OCI-LY1 (cell line): ENCODE measurements around the gene CACNA2D3.
A peak's percentile ranks its signal among the peaks of the same experiment; 100 is the strongest.

Experiments used
- H2AFZ ChIP-seq: fragments of 200-600 bp; sonication (generic), shearing (Covaris generic); 2 replicates; pipeline ENCODE4 v1.6.0; 2014; ENCODE audit warnings: antibody characterized with exemption, mild to moderate bottlenecking, low read length
- H3F3A ChIP-seq: fragments of 200-600 bp; sonication (generic), shearing (Covaris generic); 2 replicates; pipeline ENCODE4 v1.6.0; 2014; ENCODE audit warnings: mild to moderate bottlenecking, antibody characterized with exemption, low read length, moderate library complexity; ENCODE audit not compliant: insufficient read depth
- H3K27ac ChIP-seq: fragments of 200-600 bp; sonication (generic); 2 replicates; pipeline ENCODE4 v1.5.1; 2014; ENCODE audit warnings: low read length, mixed run types, mild to moderate bottlenecking, low read depth; ENCODE audit not compliant: poor library complexity, severe bottlenecking
- H3K27me3 ChIP-seq: fragments of 200-600 bp; sonication (generic); 2 replicates; pipeline ENCODE4 v1.6.0; 2014; ENCODE audit warnings: antibody characterized with exemption, mild to moderate bottlenecking, low read length, moderate library complexity; ENCODE audit not compliant: insufficient read depth
- H3K36me3 ChIP-seq: fragments of 200-600 bp; sonication (generic); 2 replicates; pipeline ENCODE4 v1.6.1; 2014; ENCODE audit warnings: mild to moderate bottlenecking, antibody characterized with exemption, low read length, moderate library complexity, mixed read lengths; ENCODE audit not compliant: insufficient read depth
- H3K4me1 ChIP-seq: fragments of 200-600 bp; sonication (generic); 2 replicates; pipeline ENCODE4 v1.5.1; 2014; ENCODE audit warnings: mild to moderate bottlenecking, low read length, moderate library complexity; ENCODE audit not compliant: insufficient read depth, severe bottlenecking
- H3K4me2 ChIP-seq: fragments of 200-600 bp; sonication (generic), shearing (Covaris generic); 2 replicates; pipeline ENCODE4 v1.6.1; 2014; ENCODE audit warnings: low read length
- H3K4me3 ChIP-seq: fragments of 200-600 bp; sonication (generic); 2 replicates; pipeline ENCODE4 v1.5.1; 2014; ENCODE audit warnings: low read length, low read depth, mild to moderate bottlenecking, mixed read lengths; ENCODE audit not compliant: poor library complexity, severe bottlenecking
- H3K79me2 ChIP-seq: fragments of 200-600 bp; shearing (Covaris generic); 2 replicates; pipeline ENCODE4 v1.6.1; 2016; ENCODE audit warnings: mixed run types, low read length, mixed read lengths; ENCODE audit not compliant: insufficient read depth
- H3K9ac ChIP-seq: fragments of 200-600 bp; sonication (generic), shearing (Covaris generic); 2 replicates; pipeline ENCODE4 v1.6.1; 2014; ENCODE audit warnings: mild to moderate bottlenecking, low read length, mixed read lengths
- H3K9me2 ChIP-seq: fragments of 200-600 bp; sonication (generic), shearing (Covaris generic); 2 replicates; pipeline ENCODE4 v1.6.1; 2014; ENCODE audit warnings: low read depth, mild to moderate bottlenecking, low read length, mixed read lengths
- H3K9me3 ChIP-seq: fragments of 200-600 bp; shearing (Covaris generic); 2 replicates; pipeline ENCODE4 v1.6.1; 2014; ENCODE audit warnings: low read length, mixed read lengths
- H4K20me1 ChIP-seq: fragments of 200-600 bp; sonication (generic), shearing (Covaris generic); 2 replicates; pipeline ENCODE4 v1.6.0; 2016; ENCODE audit warnings: mild to moderate bottlenecking, low read length; ENCODE audit not compliant: insufficient read depth
- EZH2 ChIP-seq: fragments of 200-600 bp; sonication (generic), shearing (Covaris generic); IDR thresholded peaks from 2 replicates; pipeline ENCODE4 v1.8.0; 2017; ENCODE audit warnings: borderline replicate concordance, mixed run types, mild to moderate bottlenecking, antibody characterized with exemption, low read length, moderate library complexity, mixed read lengths
- TF ChIP-seq, protein P1 (sequence below): fragments of 200-600 bp; sonication (generic), shearing (Covaris generic); IDR thresholded peaks from 2 replicates; pipeline ENCODE4 v1.5.1; 2017; ENCODE audit warnings: mild to moderate bottlenecking, antibody characterized with exemption, low read length, moderate library complexity, mixed read lengths

Gene CACNA2D3

DNA sequence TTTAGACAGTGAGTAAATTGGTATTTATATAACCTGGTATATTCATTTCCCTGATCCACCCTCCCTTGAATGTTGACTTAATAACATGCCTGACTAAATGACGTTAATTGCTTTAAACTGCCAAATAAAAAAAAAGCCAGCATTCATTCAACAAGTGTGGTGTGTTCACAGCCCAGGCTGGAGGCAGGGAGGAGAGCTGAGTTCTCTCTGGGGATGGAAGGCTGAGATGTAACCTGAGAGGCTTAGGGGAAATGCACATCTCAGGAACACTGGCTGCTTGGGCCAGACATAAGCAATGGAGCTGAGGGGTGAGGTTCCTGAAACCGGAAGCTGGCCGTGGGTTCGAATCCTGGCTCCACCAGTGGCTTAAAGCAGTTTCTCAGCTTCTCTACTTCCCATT lies 17.3 kb downstream of the CACNA2D3 start:
- Histone ChIP-seq H2AFZ (no peak overlapping the region), H3K27me3 (no peaks in the 10 kb centered on the region), H3F3A (no peaks in the 10 kb centered on the region), H3K27ac (no peak overlapping the region), H3K4me2 (no peak overlapping the region), H3K4me3 (no peak overlapping the region), H3K9me2 (no peaks in the 10 kb centered on the region), H3K4me1 (no peaks in the 10 kb centered on the region), H3K9me3 (no peaks in the 10 kb centered on the region), H3K9ac (no peak overlapping the region), H3K79me2 (no peaks in the 10 kb centered on the region), H3K36me3 (no peaks in the 10 kb centered on the region), H4K20me1 (no peaks in the 10 kb centered on the region)
- no peak for TF ChIP-seq EZH2
- TF ChIP-seq, protein P1, sequence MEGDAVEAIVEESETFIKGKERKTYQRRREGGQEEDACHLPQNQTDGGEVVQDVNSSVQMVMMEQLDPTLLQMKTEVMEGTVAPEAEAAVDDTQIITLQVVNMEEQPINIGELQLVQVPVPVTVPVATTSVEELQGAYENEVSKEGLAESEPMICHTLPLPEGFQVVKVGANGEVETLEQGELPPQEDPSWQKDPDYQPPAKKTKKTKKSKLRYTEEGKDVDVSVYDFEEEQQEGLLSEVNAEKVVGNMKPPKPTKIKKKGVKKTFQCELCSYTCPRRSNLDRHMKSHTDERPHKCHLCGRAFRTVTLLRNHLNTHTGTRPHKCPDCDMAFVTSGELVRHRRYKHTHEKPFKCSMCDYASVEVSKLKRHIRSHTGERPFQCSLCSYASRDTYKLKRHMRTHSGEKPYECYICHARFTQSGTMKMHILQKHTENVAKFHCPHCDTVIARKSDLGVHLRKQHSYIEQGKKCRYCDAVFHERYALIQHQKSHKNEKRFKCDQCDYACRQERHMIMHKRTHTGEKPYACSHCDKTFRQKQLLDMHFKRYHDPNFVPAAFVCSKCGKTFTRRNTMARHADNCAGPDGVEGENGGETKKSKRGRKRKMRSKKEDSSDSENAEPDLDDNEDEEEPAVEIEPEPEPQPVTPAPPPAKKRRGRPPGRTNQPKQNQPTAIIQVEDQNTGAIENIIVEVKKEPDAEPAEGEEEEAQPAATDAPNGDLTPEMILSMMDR = no peak

DNA sequence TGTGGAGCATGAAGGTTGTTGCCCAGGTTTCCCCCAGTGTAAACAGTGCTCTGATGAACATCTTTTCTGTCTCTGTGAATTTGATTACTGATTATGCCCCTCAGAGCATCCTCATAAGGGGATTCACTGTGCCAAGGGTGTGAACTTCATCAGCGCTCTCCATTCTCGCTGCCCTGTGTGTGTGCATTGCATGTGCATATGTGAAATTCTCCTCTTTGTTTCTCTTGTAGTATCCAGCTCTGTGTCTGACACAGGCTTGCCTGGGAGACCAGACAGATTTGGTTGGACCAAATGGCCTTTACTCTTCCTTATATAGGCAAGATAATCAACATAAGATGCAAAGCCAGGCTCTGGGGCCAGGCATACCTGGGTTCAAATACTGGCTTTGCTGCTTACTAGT lies 21.9 kb downstream of the CACNA2D3 start:
- Histone ChIP-seq H3K9me3 (no peaks in the 10 kb centered on the region), H3K36me3 (no peaks in the 10 kb centered on the region), H3K9me2 (no peaks in the 10 kb centered on the region), H3F3A (no peaks in the 10 kb centered on the region), H3K79me2 (no peaks in the 10 kb centered on the region), H2AFZ (no peak overlapping the region), H3K9ac (no peak overlapping the region), H4K20me1 (no peaks in the 10 kb centered on the region), H3K27ac (no peak overlapping the region), H3K4me3 (no peak overlapping the region), H3K27me3 (no peaks in the 10 kb centered on the region), H3K4me2 (no peak overlapping the region), H3K4me1 (no peaks in the 10 kb centered on the region)
- TF ChIP-seq, protein P1 = no peak
- no peak for TF ChIP-seq EZH2

- Histone ChIP-seq H3K27me3 (no peaks in the 10 kb centered on the region), H3K4me3 (no peak overlapping the region), H3K4me2 (no peak overlapping the region), H4K20me1 (no peaks in the 10 kb centered on the region), H3K79me2 (no peaks in the 10 kb centered on the region), H2AFZ (no peak overlapping the region), H3F3A (no peaks in the 10 kb centered on the region), H3K36me3 (no peaks in the 10 kb centered on the region), H3K9ac (no peak overlapping the region), H3K9me2 (no peaks in the 10 kb centered on the region), H3K27ac (no peak overlapping the region), H3K4me1 (no peaks in the 10 kb centered on the region), H3K9me3 (no peaks in the 10 kb centered on the region)
- no peak for TF ChIP-seq EZH2
- TF ChIP-seq, protein P1 = peak; percentile 61
Observed at GRCh38 chr3:54146506-54147239, 24.3 kb downstream of the CACNA2D3 start.
